OCI-LY7 (cell line): ENCODE results near the gene MRPL44.

Experiments
- CTCF ChIP-seq: fragments of 200-600 bp; sonication (generic); conservative IDR thresholded peaks from 2 replicates; pipeline ENCODE4 v1.5.1; 2014; ENCODE audit warnings: mild to moderate bottlenecking, antibody characterized with exemption, low read length, moderate library complexity, mixed read lengths
- EZH2phosphoT487 ChIP-seq: fragments of 200-600 bp; sonication (generic); IDR thresholded peaks from 2 replicates; pipeline ENCODE4 v1.6.1; 2018; ENCODE audit warnings: low read depth, borderline replicate concordance, mild to moderate bottlenecking, mixed run types, antibody characterized with exemption, low read length, moderate library complexity, mixed read lengths

GRCh38 chr2:223918671-223919134 lies 38.6 kb upstream of the MRPL44 start:
- TF ChIP-seq CTCF (no peak), EZH2phosphoT487 (no peak)
